SU-DHL-6 (cell line): Measurements from ENCODE around the gene TULP4.

Experiments used
- CTCF ChIP-seq: fragments of 200-600 bp; sonication (generic); IDR thresholded peaks from one replicate; pipeline ENCODE4 v1.5.1; 2017; ENCODE audit warnings: antibody characterized with exemption, mild to moderate bottlenecking, low read length, moderate library complexity; ENCODE audit not compliant: insufficient read depth, poor library complexity, severe bottlenecking
- EZH2phosphoT487 ChIP-seq: fragments of 200-600 bp; sonication (generic), shearing (Covaris generic); conservative IDR thresholded peaks from 2 replicates; pipeline ENCODE4 v1.6.1; 2018; ENCODE audit warnings: mild to moderate bottlenecking, antibody characterized with exemption, low read length, moderate library complexity, mixed read lengths

GRCh38 chr6:158293122-158293521, 19.1 kb upstream of the TULP4 start:
- TF ChIP-seq EZH2phosphoT487 = no peak
- TF ChIP-seq CTCF = no peak
